RWPE2 (cell line): ENCODE measurements around the gene GINS2.
A peak's percentile ranks its signal among the peaks of the same experiment; 100 is the strongest.

Experiments
- ATAC-seq: fragments of 200-7000 bp; cut with Tn5 transposase; 3 replicates; pipeline ENCODE4 v1.9.1; 2021; ENCODE audit warnings: low read depth
- DNase-seq: peaks from one replicate; pipeline ENCODE4 v3.0.0-alpha.2; 2020; ENCODE audit warnings: low spot score
- H3K27ac ChIP-seq: fragments of 450-650 bp; 2 replicates; pipeline ENCODE4 v1.5.1; 2017; ENCODE audit warnings: mild to moderate bottlenecking; ENCODE audit not compliant: poor library complexity, severe bottlenecking
- H3K27me3 ChIP-seq: fragments of 250-450 bp; sonication (Bioruptor Pico); 2 replicates; pipeline ENCODE4 v1.5.1; 2021; ENCODE audit warnings: mild to moderate bottlenecking, moderate library complexity; ENCODE audit not compliant: insufficient read depth, poor library complexity, severe bottlenecking
- H3K36me3 ChIP-seq: fragments of 250-450 bp; sonication (Bioruptor Pico); 2 replicates; pipeline ENCODE4 v1.5.1; 2020; ENCODE audit warnings: low read depth, mild to moderate bottlenecking, moderate library complexity
- H3K4me1 ChIP-seq: fragments of 250-450 bp; sonication (Bioruptor Pico); 2 replicates; pipeline ENCODE4 v1.5.1; 2021; ENCODE audit warnings: mild to moderate bottlenecking, moderate library complexity; ENCODE audit not compliant: insufficient read depth, poor library complexity, severe bottlenecking
- H3K4me3 ChIP-seq: fragments of 250-450 bp; sonication (Bioruptor Pico); 2 replicates; pipeline ENCODE4 v1.5.1; 2021; ENCODE audit warnings: mild to moderate bottlenecking, moderate library complexity; ENCODE audit not compliant: severe bottlenecking
- H3K9me3 ChIP-seq: fragments of 250-450 bp; sonication (Bioruptor Pico); 2 replicates; pipeline ENCODE4 v1.5.1; 2021; ENCODE audit warnings: mild to moderate bottlenecking, moderate library complexity; ENCODE audit not compliant: severe bottlenecking
- TF ChIP-seq, protein P1 (sequence below): fragments of 450-650 bp; IDR thresholded peaks from one replicate; pipeline ENCODE4 v1.5.1; 2017; ENCODE audit warnings: mild to moderate bottlenecking, moderate library complexity; ENCODE audit not compliant: poor library complexity, severe bottlenecking

The GINS2 gene

DNA sequence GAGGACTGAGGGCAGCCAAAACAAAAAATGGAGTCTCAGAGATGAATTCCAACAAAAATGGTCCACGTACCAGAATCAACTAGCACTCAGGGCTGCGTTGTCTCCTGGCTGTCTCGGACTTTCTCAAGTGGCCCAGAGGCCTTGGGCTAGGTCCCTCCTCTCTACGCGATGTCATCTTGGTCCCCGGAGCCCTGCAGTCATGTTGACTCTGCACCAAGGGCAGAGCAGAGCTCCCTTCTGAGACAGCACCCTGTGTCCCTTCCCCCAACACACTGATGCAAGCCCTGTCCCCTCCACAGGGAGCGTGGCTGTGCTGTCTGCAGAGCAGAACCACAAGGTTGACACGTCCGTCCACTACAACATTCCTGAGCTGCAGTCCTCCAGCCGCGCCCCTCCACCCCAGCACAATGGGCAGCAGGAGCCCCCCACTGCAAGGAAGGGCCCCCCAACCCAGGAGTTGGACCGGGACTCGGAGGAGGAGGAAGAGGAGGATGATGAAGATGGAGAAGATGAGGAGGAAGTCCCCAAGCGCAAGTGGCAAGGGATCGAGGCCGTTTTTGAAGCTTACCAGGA, 20.8 kb downstream of the GINS2 start:
- no peaks in the 10 kb centered on the region for H3K4me1 ChIP-seq
- H3K9me3 ChIP-seq: no peaks in the 10 kb centered on the region
- H3K36me3 ChIP-seq: peaks cover 98% of the 10 kb centered on the region
- no peaks in the 10 kb centered on the region for H3K27me3 ChIP-seq
- no peak overlapping the region for H3K27ac ChIP-seq
- DNase-seq (peak; percentile 57), ATAC-seq (no peak)
- H3K4me3 ChIP-seq: no peak overlapping the region
- TF ChIP-seq, protein P1, sequence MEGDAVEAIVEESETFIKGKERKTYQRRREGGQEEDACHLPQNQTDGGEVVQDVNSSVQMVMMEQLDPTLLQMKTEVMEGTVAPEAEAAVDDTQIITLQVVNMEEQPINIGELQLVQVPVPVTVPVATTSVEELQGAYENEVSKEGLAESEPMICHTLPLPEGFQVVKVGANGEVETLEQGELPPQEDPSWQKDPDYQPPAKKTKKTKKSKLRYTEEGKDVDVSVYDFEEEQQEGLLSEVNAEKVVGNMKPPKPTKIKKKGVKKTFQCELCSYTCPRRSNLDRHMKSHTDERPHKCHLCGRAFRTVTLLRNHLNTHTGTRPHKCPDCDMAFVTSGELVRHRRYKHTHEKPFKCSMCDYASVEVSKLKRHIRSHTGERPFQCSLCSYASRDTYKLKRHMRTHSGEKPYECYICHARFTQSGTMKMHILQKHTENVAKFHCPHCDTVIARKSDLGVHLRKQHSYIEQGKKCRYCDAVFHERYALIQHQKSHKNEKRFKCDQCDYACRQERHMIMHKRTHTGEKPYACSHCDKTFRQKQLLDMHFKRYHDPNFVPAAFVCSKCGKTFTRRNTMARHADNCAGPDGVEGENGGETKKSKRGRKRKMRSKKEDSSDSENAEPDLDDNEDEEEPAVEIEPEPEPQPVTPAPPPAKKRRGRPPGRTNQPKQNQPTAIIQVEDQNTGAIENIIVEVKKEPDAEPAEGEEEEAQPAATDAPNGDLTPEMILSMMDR: no peak

DNA sequence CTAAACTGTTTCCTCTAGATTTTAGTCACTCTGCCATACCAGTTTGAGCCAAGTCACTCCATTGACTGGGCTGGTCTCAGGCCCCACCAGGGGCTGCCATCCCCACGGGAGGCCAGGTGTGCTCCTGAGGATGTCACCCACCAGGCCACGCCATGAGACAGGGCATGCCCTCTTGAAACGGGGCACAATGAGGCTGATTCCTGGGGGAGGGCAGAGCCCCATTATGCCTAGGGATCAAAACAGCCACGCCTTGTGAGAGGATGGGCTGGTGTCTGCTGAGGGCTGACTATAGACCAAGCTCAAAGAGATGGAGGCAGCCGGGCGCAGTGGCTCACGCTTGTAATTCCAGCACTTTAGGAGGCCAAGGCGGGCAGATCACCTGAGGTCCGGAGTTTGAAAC, 21.5 kb downstream of the GINS2 start:
- no peak overlapping the region for H3K27ac ChIP-seq

DNA sequence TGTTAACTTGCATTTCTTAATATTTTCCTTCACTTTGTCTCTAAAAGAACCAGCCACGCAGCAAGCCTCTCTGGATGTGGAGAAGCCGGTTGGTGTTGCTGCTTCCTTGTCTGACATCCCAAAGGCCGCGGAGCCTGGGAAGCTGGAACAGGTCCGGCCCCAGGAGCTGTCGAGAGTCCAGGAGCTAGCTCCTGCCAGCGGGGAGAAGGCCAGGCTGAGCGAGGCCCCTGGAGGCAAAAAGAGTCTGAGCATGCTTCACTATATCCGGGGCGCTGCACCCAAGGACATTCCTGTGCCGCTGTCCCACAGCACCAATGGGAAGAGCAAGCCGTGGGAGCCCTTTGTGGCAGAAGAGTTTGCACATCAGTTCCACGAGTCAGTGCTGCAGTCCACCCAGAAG, 22.8 kb downstream of the GINS2 start:
- TF ChIP-seq, protein P1: no peak
- Histone ChIP-seq H3K9me3 (no peaks in the 10 kb centered on the region), H3K4me1 (no peaks in the 10 kb centered on the region), H3K4me3 (no peak overlapping the region), H3K27me3 (no peaks in the 10 kb centered on the region), H3K27ac (no peak overlapping the region), H3K36me3 (peaks cover 96% of the 10 kb centered on the region)
- DNase-seq (no peak), ATAC-seq (no peak)

More for the DNA sequence above, 21.5 kb downstream of the GINS2 start:
- Histone ChIP-seq H3K4me1 (no peaks in the 10 kb centered on the region), H3K36me3 (peaks cover 96% of the 10 kb centered on the region), H3K27me3 (no peaks in the 10 kb centered on the region), H3K4me3 (no peak overlapping the region), H3K9me3 (no peaks in the 10 kb centered on the region)
- ATAC-seq: no peak
- peak; percentile 38 for DNase-seq
- TF ChIP-seq, protein P1: no peak

DNA sequence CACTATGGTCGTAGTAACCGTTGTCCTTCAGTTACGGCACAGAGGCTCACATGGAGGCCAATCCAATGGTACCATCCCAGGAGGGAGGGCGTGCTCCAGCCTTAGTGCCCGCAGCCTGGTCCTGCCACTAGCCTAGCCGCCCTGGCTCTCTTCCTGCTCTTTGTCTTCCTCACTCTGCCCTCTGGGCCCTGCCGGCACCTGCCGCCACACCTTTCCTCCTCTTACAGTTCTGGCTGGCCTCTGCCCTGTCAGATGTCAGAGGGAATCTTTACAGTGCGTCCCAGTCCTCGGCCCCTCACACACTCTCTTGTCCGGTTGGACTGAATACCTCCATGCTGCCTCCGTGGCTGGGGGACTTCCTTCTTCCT, 23.4 kb downstream of the GINS2 start:
- ATAC-seq: no peak
- Histone ChIP-seq H3K4me1 (no peaks in the 10 kb centered on the region), H3K36me3 (peaks cover 92% of the 10 kb centered on the region)

More for the DNA sequence above, 23.4 kb downstream of the GINS2 start:
- no peak overlapping the region for H3K27ac ChIP-seq
- H3K9me3 ChIP-seq: no peaks in the 10 kb centered on the region
- no peaks in the 10 kb centered on the region for H3K27me3 ChIP-seq
- TF ChIP-seq, protein P1: no peak
- no peak overlapping the region for H3K4me3 ChIP-seq
- no peak for DNase-seq
